SU-DHL-6 (cell line): ENCODE results near the gene KCNN1.

ENCODE experiments used
- H2AFZ ChIP-seq: fragments of 200-600 bp; sonication (generic); 2 replicates; pipeline ENCODE4 v1.6.1; 2014; ENCODE audit warnings: low read depth, mild to moderate bottlenecking, moderate library complexity, mixed read lengths, antibody characterized with exemption, low read length; ENCODE audit not compliant: severe bottlenecking
- H3F3A ChIP-seq: fragments of 200-600 bp; shearing (Covaris generic); 2 replicates; pipeline ENCODE4 v1.6.0; 2016; ENCODE audit warnings: antibody characterized with exemption, mild to moderate bottlenecking; ENCODE audit not compliant: insufficient read depth
- H3K27ac ChIP-seq: fragments of 200-600 bp; sonication (generic); 2 replicates; pipeline ENCODE4 v1.5.1; 2016; ENCODE audit warnings: low read depth, mild to moderate bottlenecking, low read length, moderate library complexity, mixed read lengths
- H3K27me3 ChIP-seq: fragments of 200-600 bp; sonication (generic), shearing (Covaris generic); 2 replicates; pipeline ENCODE4 v1.6.0; 2014; ENCODE audit warnings: mild to moderate bottlenecking, low read length
- H3K36me3 ChIP-seq: fragments of 200-600 bp; sonication (generic); 2 replicates; pipeline ENCODE4 v1.6.1; 2014; ENCODE audit warnings: mild to moderate bottlenecking, low read length, mixed read lengths
- H3K4me2 ChIP-seq: fragments of 300-600, 200-600 bp; shearing (Covaris generic), sonication (generic); 2 replicates; pipeline ENCODE4 v1.6.0; 2014; ENCODE audit warnings: low read length, low read depth, mild to moderate bottlenecking; ENCODE audit not compliant: poor library complexity, severe bottlenecking
- H3K4me3 ChIP-seq: fragments of 200-600 bp; sonication (generic); 2 replicates; pipeline ENCODE4 v1.5.1; 2014; ENCODE audit warnings: antibody characterized with exemption, low read length, mild to moderate bottlenecking, mixed read lengths; ENCODE audit not compliant: insufficient read depth, poor library complexity, severe bottlenecking
- H3K79me2 ChIP-seq: fragments of 200-600 bp; sonication (generic); 2 replicates; pipeline ENCODE4 v1.6.1; 2014; ENCODE audit warnings: mild to moderate bottlenecking, low read length, moderate library complexity; ENCODE audit not compliant: insufficient read depth
- H3K9ac ChIP-seq: fragments of 200-600 bp; sonication (generic); 2 replicates; pipeline ENCODE4 v1.7.0; 2014; ENCODE audit warnings: mild to moderate bottlenecking, low read length
- H3K9me2 ChIP-seq: fragments of 200-600 bp; sonication (generic); replicated peaks from 2 replicates; pipeline ENCODE4 v1.6.1; 2014; ENCODE audit warnings: low read length; ENCODE audit not compliant: insufficient read depth
- H3K9me3 ChIP-seq: fragments of 200-600 bp; sonication (generic); 2 replicates; pipeline ENCODE4 v1.6.1; 2014; ENCODE audit warnings: low read length, mixed read lengths; ENCODE audit not compliant: insufficient read depth
- H4K20me1 ChIP-seq: fragments of 200-600 bp; sonication (generic); 2 replicates; pipeline ENCODE4 v1.6.1; 2014; ENCODE audit warnings: low read depth, mild to moderate bottlenecking, antibody characterized with exemption, low read length, moderate library complexity, mixed read lengths
- EZH2phosphoT487 ChIP-seq: fragments of 200-600 bp; sonication (generic), shearing (Covaris generic); conservative IDR thresholded peaks from 2 replicates; pipeline ENCODE4 v1.6.1; 2018; ENCODE audit warnings: mild to moderate bottlenecking, antibody characterized with exemption, low read length, moderate library complexity, mixed read lengths
- TF ChIP-seq, protein P1 (sequence below): fragments of 200-600 bp; sonication (generic); IDR thresholded peaks from one replicate; pipeline ENCODE4 v1.5.1; 2017; ENCODE audit warnings: antibody characterized with exemption, mild to moderate bottlenecking, low read length, moderate library complexity; ENCODE audit not compliant: insufficient read depth, poor library complexity, severe bottlenecking

KCNN1 gene

DNA sequence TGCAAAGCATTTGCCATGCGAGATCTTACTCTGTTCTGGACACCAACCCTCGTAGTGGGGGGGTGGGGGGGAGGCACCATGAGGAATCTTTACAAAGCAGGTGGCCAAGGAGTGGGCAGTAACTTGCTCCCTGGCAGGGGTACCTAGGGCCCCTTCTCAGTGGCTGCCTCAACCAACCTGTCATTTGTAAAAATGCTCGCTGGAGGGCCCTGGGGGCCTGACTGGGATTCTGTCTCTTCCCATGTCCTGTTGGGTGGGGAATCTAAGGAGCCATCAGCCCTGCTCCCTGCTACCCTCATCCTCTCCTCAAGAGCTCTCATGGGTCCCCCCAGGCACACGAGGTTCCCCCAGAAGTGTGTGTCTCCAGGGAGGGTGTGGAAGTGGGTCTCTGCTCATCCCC lies 1.5 kb downstream of the KCNN1 start:
- H3K27me3 ChIP-seq: no peaks in the 10 kb centered on the region

DNA sequence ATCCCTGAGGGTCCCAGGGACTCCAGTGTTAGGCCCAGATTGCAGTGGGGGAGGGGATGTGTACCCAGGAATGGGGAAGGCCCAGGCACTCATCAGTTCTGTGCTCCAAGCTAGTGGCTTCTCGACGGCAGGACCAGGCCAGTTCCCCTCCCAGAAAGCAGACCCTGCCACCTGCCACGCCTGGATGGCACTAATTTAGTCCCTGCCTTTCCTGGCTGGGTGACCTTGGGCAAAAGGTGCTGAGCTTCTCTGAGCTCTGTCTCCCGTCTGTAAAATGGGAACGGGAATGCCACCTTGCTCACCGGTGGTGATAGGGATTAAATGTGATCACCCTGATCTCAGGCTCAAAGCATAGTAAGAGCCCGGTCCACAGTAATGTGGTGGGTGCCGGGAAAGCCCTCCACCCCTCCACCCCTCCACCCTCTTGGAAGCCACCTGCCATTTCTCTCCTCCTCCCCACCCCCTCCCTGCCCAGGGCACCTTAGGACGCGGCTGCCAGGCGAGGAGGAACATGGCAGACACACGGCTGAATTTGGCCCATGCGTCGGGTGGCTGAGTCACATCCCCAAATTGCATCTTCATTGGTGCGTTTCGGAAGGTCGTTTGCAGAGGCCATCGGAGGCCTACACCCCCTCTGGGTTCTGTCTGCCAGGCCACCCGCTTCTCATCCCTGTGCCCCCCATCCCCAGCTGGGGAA lies 2.3 kb downstream of the KCNN1 start:
- Histone ChIP-seq H3K79me2 (no peaks in the 10 kb centered on the region), H3F3A (0 out of 2 replicates have a peak, but pooled peaks cover 3% of the 10 kb centered on the region), H3K9ac (no peak overlapping the region), H3K9me3 (no peaks in the 10 kb centered on the region), H3K27ac (no peak overlapping the region), H2AFZ (no peak overlapping the region), H3K36me3 (no peaks in the 10 kb centered on the region), H3K4me2 (no peak overlapping the region), H3K4me3 (no peak overlapping the region), H3K27me3 (no peaks in the 10 kb centered on the region), H4K20me1 (no peaks in the 10 kb centered on the region), H3K9me2 (no peaks in the 10 kb centered on the region)
- no peak for TF ChIP-seq EZH2phosphoT487
- TF ChIP-seq, protein P1, sequence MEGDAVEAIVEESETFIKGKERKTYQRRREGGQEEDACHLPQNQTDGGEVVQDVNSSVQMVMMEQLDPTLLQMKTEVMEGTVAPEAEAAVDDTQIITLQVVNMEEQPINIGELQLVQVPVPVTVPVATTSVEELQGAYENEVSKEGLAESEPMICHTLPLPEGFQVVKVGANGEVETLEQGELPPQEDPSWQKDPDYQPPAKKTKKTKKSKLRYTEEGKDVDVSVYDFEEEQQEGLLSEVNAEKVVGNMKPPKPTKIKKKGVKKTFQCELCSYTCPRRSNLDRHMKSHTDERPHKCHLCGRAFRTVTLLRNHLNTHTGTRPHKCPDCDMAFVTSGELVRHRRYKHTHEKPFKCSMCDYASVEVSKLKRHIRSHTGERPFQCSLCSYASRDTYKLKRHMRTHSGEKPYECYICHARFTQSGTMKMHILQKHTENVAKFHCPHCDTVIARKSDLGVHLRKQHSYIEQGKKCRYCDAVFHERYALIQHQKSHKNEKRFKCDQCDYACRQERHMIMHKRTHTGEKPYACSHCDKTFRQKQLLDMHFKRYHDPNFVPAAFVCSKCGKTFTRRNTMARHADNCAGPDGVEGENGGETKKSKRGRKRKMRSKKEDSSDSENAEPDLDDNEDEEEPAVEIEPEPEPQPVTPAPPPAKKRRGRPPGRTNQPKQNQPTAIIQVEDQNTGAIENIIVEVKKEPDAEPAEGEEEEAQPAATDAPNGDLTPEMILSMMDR: no peak

More for the DNA sequence above, 1.5 kb downstream of the KCNN1 start:
- Histone ChIP-seq H3K4me2 (no peak overlapping the region), H2AFZ (no peak overlapping the region), H3K9ac (no peak overlapping the region), H3K36me3 (no peaks in the 10 kb centered on the region), H4K20me1 (no peaks in the 10 kb centered on the region), H3F3A (0 out of 2 replicates have a peak, but pooled peaks cover 3% of the 10 kb centered on the region), H3K79me2 (no peaks in the 10 kb centered on the region), H3K9me2 (no peaks in the 10 kb centered on the region), H3K4me3 (no peak overlapping the region), H3K27ac (no peak overlapping the region), H3K9me3 (no peaks in the 10 kb centered on the region)
- TF ChIP-seq EZH2phosphoT487: no peak
- TF ChIP-seq, protein P1: no peak

DNA sequence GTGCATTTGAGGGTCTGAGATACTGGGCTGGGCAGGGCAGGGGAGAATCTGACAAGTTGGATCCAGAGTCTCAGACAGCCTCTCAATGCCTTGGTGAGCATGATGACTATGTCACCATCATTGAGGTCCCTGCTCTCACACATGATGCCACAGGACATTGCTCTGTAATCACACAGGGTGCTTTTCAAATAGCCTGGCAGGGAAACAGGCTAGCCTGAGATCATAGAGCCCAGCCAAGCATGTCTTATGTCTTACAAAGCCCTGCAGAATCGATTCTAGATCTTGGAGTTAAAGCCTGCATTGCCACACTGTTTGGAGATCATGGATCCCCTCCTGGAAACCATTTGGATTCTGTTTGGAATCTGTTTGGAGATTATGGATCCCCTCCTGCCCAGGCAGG lies 5.3 kb downstream of the KCNN1 start:
- Histone ChIP-seq H3K27me3 (no peaks in the 10 kb centered on the region), H3K27ac (no peak overlapping the region), H3K9me2 (no peaks in the 10 kb centered on the region), H3F3A (0 out of 2 replicates have a peak, but pooled peaks cover 3% of the 10 kb centered on the region), H3K79me2 (no peaks in the 10 kb centered on the region), H3K36me3 (no peaks in the 10 kb centered on the region), H3K4me2 (no peak overlapping the region), H4K20me1 (no peaks in the 10 kb centered on the region), H3K4me3 (no peak overlapping the region), H3K9me3 (no peaks in the 10 kb centered on the region), H2AFZ (no peak overlapping the region), H3K9ac (no peak overlapping the region)
- TF ChIP-seq, protein P1: no peak
- TF ChIP-seq EZH2phosphoT487: no peak
